PFSK-1 (cell line): Measurements from ENCODE around the gene KIF1B.

Experiments used
- FOXP2 ChIP-seq: optimal IDR thresholded peaks from 2 replicates; pipeline ENCODE3; 2011; ENCODE audit warnings: borderline replicate concordance, control low read depth, inconsistent platforms; ENCODE audit not compliant: insufficient read depth; ENCODE audit errors: extremely low read length, extremely low read depth
- POLR2AphosphoS5 ChIP-seq: IDR thresholded peaks from 2 replicates; pipeline ENCODE4 v1.6.1; 2012; ENCODE audit warnings: low read depth, mild to moderate bottlenecking, control low read depth, low read length, moderate library complexity
- SIN3A ChIP-seq: IDR thresholded peaks from 2 replicates; pipeline ENCODE4 v1.6.1; 2012; ENCODE audit warnings: mild to moderate bottlenecking, low read length, moderate library complexity, borderline replicate concordance; ENCODE audit not compliant: insufficient read depth
- TAF1 ChIP-seq: IDR thresholded peaks from 2 replicates; pipeline ENCODE4 v1.6.1; 2012; ENCODE audit warnings: low read length, control low read depth, borderline replicate concordance; ENCODE audit not compliant: insufficient read depth
- TF ChIP-seq, protein P1 (sequence below), 2 experiments: IDR thresholded peaks; 2 replicates each; pipeline versions ENCODE4 v1.6.1 to v1.8.0; 2011 to 2012; ENCODE audit warnings: low read depth in 2 of 2, low read length in 2 of 2, control low read depth in 1 of 2, inconsistent platforms in 1 of 2, mild to moderate bottlenecking in 1 of 2, moderate library complexity in 1 of 2; ENCODE audit not compliant: insufficient read depth in 1 of 2

KIF1B gene

DNA sequence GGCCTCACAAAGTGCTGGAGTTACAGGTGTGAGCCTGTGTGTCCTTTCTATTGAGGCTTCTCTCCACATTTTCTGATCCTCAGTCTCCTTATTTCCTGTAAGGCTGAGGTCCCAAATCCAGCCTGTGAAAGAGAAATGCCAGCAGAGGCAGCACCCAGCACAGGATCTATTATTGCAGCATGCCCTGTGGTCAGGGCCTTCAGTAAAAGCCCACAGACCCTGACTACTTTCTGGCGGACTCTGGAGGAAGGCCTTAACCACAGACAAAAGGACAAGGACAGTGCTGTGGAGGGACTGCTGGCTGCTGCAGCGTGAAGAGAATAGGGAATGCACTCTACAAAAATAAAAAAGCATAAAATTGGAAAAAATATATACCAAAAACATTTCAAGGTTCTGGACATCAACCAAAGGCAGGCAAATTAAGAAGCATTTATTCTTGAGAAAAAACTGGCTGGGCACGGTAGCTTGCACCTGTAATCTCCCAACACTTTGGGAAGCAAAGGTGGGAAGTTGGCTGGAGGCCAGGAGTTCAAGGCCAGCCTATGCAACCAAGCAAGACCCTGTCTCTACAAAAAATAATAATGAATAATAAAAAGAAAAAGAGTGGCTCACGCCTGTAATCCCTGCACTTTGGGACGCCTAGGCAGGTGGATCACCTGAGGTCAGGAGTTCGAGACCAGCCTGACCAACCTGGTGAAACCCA is 179.1 kb downstream of the KIF1B start:
- TF ChIP-seq SIN3A (no peak), TAF1 (no peak), POLR2AphosphoS5 (no peak), FOXP2 (no peak)
- TF ChIP-seq, protein P1, sequence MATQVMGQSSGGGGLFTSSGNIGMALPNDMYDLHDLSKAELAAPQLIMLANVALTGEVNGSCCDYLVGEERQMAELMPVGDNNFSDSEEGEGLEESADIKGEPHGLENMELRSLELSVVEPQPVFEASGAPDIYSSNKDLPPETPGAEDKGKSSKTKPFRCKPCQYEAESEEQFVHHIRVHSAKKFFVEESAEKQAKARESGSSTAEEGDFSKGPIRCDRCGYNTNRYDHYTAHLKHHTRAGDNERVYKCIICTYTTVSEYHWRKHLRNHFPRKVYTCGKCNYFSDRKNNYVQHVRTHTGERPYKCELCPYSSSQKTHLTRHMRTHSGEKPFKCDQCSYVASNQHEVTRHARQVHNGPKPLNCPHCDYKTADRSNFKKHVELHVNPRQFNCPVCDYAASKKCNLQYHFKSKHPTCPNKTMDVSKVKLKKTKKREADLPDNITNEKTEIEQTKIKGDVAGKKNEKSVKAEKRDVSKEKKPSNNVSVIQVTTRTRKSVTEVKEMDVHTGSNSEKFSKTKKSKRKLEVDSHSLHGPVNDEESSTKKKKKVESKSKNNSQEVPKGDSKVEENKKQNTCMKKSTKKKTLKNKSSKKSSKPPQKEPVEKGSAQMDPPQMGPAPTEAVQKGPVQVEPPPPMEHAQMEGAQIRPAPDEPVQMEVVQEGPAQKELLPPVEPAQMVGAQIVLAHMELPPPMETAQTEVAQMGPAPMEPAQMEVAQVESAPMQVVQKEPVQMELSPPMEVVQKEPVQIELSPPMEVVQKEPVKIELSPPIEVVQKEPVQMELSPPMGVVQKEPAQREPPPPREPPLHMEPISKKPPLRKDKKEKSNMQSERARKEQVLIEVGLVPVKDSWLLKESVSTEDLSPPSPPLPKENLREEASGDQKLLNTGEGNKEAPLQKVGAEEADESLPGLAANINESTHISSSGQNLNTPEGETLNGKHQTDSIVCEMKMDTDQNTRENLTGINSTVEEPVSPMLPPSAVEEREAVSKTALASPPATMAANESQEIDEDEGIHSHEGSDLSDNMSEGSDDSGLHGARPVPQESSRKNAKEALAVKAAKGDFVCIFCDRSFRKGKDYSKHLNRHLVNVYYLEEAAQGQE (IDR thresholded peaks at IDR 0.05; ENCODE audit: insufficient read depth in 1 of 2, low read depth in 2 of 2, low read length in 2 of 2): no peak

DNA sequence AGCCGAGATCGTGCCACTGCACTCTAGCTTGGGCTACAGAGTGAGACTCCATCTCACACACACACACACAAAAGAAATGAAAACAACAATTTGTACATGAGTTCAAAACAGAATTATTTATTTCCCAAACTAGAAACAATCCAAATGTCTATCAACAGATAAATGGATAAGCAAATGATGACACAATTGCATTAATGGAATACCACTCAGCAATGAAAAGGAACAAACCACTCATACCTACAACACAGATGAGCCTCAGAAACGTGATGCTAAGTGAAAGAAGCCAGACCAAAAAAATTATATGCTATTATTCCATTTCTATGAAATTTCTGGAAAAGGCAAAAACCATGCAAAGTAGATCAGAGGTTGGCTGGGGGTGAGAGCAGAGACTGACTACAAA is 186.5 kb downstream of the KIF1B start:
- TF ChIP-seq TAF1 (no peak), FOXP2 (no peak), POLR2AphosphoS5 (no peak), SIN3A (no peak)
- TF ChIP-seq, protein P1 (IDR thresholded peaks at IDR 0.05; ENCODE audit: insufficient read depth in 1 of 2, low read depth in 2 of 2, low read length in 2 of 2): no peak

DNA sequence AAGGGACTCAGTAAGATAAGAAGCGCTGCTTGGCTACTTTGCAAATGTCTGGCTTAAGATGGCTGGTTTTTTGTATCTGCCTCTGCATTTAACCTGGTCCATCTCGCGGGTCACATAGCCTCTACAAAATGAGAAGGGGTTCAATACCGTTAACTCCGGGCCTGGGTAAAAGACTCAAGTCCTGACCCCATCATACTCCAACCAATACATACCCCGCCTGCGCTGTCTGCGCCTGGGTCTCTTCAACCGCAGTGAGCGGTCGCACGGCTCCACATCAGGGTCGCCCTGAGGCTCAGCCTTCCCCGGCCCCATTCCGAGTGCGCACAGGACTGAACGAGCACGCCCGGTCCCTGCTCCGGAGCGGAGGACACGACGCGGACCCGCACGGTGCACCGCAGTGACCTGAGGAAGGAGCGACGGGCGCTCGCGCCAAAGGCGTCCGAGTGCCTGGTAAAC is 187.9 kb downstream of the KIF1B start:
- TF ChIP-seq, protein P1 (IDR thresholded peaks at IDR 0.05; ENCODE audit: insufficient read depth in 1 of 2, low read depth in 2 of 2, low read length in 2 of 2): no peak
- TF ChIP-seq POLR2AphosphoS5: no peak
- TF ChIP-seq SIN3A: no peak
- no peak for TF ChIP-seq FOXP2
- TF ChIP-seq TAF1: no peak

DNA sequence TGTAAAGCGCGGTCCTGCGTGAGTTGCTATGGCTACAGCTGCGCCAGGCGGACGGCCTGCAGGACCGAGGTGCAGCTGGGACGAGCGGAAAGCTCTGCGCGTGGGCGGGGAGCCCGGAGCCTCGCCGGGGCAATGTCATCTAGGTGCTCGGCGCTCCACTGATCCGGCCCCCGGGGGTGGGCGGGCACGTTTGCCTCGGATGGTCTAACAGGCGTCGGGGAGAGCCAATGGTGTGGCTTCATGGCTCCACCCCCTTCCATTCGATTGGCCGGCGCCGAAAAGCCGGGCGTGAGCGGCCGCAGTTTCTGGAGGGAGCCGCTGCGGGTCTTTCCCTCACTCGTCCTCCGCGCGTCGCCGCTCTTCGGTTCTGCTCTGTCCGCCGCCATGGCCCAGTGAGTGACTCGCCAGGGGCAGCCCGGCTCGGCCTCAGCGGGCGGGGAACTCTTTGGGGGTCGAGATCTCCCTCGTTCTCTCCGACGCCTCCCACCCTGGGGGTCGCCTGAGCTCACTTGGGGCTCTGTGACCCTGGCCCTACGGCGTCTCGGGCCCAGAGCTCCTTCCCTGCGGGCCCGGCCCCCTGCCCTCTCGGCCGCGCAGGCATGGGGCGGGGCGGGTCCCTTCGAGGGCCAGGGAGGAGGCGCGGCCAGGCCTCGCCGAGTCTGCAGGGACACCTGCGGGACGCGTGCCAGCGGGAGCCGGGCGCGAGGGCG is 188.5 kb downstream of the KIF1B start, which contains the start of gene PGD:
PGD (plus strand) TSS at position 331 of the 710 bp plus-strand sequence; CDS start at position 385, 54 bp downstream.
- TF ChIP-seq POLR2AphosphoS5 (peak; percentile 80; the same call in 1 of the 2 replicates), FOXP2 (peak; percentile 7), SIN3A (peak; percentile 64; the same call in 1 of the 2 replicates), TAF1 (0 out of 2 replicates have a peak, but pooled peaks have one; percentile 64)
- TF ChIP-seq, protein P1 (IDR thresholded peaks at IDR 0.05; ENCODE audit: insufficient read depth in 1 of 2, low read depth in 2 of 2, low read length in 2 of 2): no peak
